Effector memory CD4-positive, alpha-beta T cell (primary cell): Measurements from ENCODE around the gene LYPD5.
A peak's percentile ranks its signal among the peaks of the same experiment; 100 is the strongest.
"Not testable (repeated sequence)": the region's sequence is repeated elsewhere in the genome, so short reads cannot be mapped to it uniquely, and the experiment has no call there.

Source experiments
- DNase-seq, 3 donors: peaks; one replicate each; pipeline ENCODE4 v3.0.0-alpha.2; 2020
- H3K27ac ChIP-seq: 2 replicates; pipeline ENCODE4 v1.7.0; 2013; ENCODE audit warnings: mild to moderate bottlenecking, low read length, moderate library complexity; ENCODE audit not compliant: insufficient read depth, poor library complexity, severe bottlenecking
- H3K27me3 ChIP-seq: replicated peaks from 2 replicates; pipeline ENCODE4 v1.7.0; 2013; ENCODE audit warnings: mild to moderate bottlenecking, low read length; ENCODE audit not compliant: insufficient read depth, control insufficient read depth, poor library complexity, severe bottlenecking
- H3K36me3 ChIP-seq: 2 replicates; pipeline ENCODE4 v1.7.0; 2013; ENCODE audit warnings: mild to moderate bottlenecking, low read length, moderate library complexity; ENCODE audit not compliant: control insufficient read depth, insufficient read depth
- H3K4me1 ChIP-seq: 2 replicates; pipeline ENCODE4 v1.7.0; 2013; ENCODE audit warnings: low read length, mild to moderate bottlenecking; ENCODE audit not compliant: control insufficient read depth, insufficient read depth, poor library complexity, severe bottlenecking
- H3K4me3 ChIP-seq: 2 replicates; pipeline ENCODE4 v1.7.0; 2013; ENCODE audit warnings: low read length, low read depth, mild to moderate bottlenecking; ENCODE audit not compliant: insufficient read depth, poor library complexity, severe bottlenecking
- H3K9me3 ChIP-seq: 2 replicates; pipeline ENCODE4 v1.7.0; 2013; ENCODE audit warnings: mild to moderate bottlenecking, low read length, moderate library complexity; ENCODE audit not compliant: control insufficient read depth

LYPD5 gene

GRCh38 chr19:43779820-43780219, 22.4 kb downstream of the LYPD5 start:
- H3K4me1 ChIP-seq = peaks cover 66% of the 10 kb centered on the region
- no peak for DNase-seq

GRCh38 chr19:43779147-43779819, 23.0 kb downstream of the LYPD5 start:
- no peak for DNase-seq
- Histone ChIP-seq H3K9me3 (no peaks in the 10 kb centered on the region), H3K27me3 (no peaks in the 10 kb centered on the region), H3K36me3 (peaks cover 4% of the 10 kb centered on the region), H3K27ac (peak overlapping the region; percentile 72), H3K4me3 (peak overlapping the region; percentile 51), H3K4me1 (peaks cover 60% of the 10 kb centered on the region)

More at GRCh38 chr19:43779820-43780219, 22.4 kb downstream of the LYPD5 start:
- no peaks in the 10 kb centered on the region for H3K27me3 ChIP-seq
- peak overlapping the region; percentile 51 for H3K4me3 ChIP-seq
- no peaks in the 10 kb centered on the region for H3K9me3 ChIP-seq
- H3K36me3 ChIP-seq = peaks cover 4% of the 10 kb centered on the region
- peak overlapping the region; percentile 72 for H3K27ac ChIP-seq

GRCh38 chr19:43778651-43779050, 23.6 kb downstream of the LYPD5 start:
- Histone ChIP-seq H3K27ac (peak overlapping the region; percentile 72), H3K4me1 (peaks cover 54% of the 10 kb centered on the region), H3K36me3 (peaks cover 9% of the 10 kb centered on the region), H3K27me3 (no peaks in the 10 kb centered on the region), H3K4me3 (peak overlapping the region; percentile 32), H3K9me3 (no peaks in the 10 kb centered on the region)
- DNase-seq = no peak

- Histone ChIP-seq H3K27me3 (no peaks in the 10 kb centered on the region), H3K36me3 (peaks cover 24% of the 10 kb centered on the region), H3K4me1 (peaks cover 50% of the 10 kb centered on the region), H3K27ac (peak overlapping the region; percentile 72), H3K9me3 (no peaks in the 10 kb centered on the region), H3K4me3 (no peak overlapping the region)
- DNase-seq = peak in 2 of 3 donors; percentile 15 to 49
These were observed 25.0 kb downstream of the LYPD5 start for GRCh38 chr19:43777163-43777695.

- Histone ChIP-seq H3K4me3 (no peak overlapping the region), H3K36me3 (peaks cover 33% of the 10 kb centered on the region), H3K27ac (peak overlapping the region; percentile 72), H3K4me1 (peaks cover 50% of the 10 kb centered on the region), H3K9me3 (no peaks in the 10 kb centered on the region), H3K27me3 (no peaks in the 10 kb centered on the region)
- no peak for DNase-seq
These were observed 26.0 kb downstream of the LYPD5 start for GRCh38 chr19:43776286-43776685.

GRCh38 chr19:43775299-43775890, 26.9 kb downstream of the LYPD5 start:
- no peak overlapping the region for H3K4me3 ChIP-seq
- H3K27ac ChIP-seq = no peak overlapping the region
- no peak for DNase-seq
- H3K4me1 ChIP-seq = peaks cover 44% of the 10 kb centered on the region
- peaks cover 41% of the 10 kb centered on the region for H3K36me3 ChIP-seq
- no peaks in the 10 kb centered on the region for H3K27me3 ChIP-seq
- H3K9me3 ChIP-seq = no peaks in the 10 kb centered on the region

- H3K27ac ChIP-seq, DNase-seq, H3K4me3 ChIP-seq, H3K27me3 ChIP-seq, H3K9me3 ChIP-seq: not testable (repeated sequence)
- Histone ChIP-seq H3K4me1 (peaks cover 39% of the 10 kb centered on the region), H3K36me3 (peaks cover 46% of the 10 kb centered on the region)
These were observed 27.3 kb downstream of the LYPD5 start for GRCh38 chr19:43774940-43775258.

GRCh38 chr19:43774103-43774939, 27.9 kb downstream of the LYPD5 start:
- Histone ChIP-seq H3K27ac (no peak overlapping the region), H3K27me3 (no peaks in the 10 kb centered on the region), H3K4me1 (peaks cover 33% of the 10 kb centered on the region), H3K4me3 (no peak overlapping the region), H3K9me3 (no peaks in the 10 kb centered on the region), H3K36me3 (peaks cover 51% of the 10 kb centered on the region)
- DNase-seq = no peak

GRCh38 chr19:43773725-43774102, 28.5 kb downstream of the LYPD5 start:
- no peak for DNase-seq
- no peak overlapping the region for H3K4me3 ChIP-seq
- no peaks in the 10 kb centered on the region for H3K9me3 ChIP-seq
- H3K27ac ChIP-seq = no peak overlapping the region
- peaks cover 27% of the 10 kb centered on the region for H3K4me1 ChIP-seq
- no peaks in the 10 kb centered on the region for H3K27me3 ChIP-seq
- peaks cover 57% of the 10 kb centered on the region for H3K36me3 ChIP-seq

GRCh38 chr19:43769256-43769655, 33.0 kb downstream of the LYPD5 start:
- DNase-seq = no peak
- Histone ChIP-seq H3K4me1 (peaks cover 25% of the 10 kb centered on the region), H3K36me3 (peaks cover 55% of the 10 kb centered on the region), H3K27me3 (no peaks in the 10 kb centered on the region), H3K4me3 (no peak overlapping the region), H3K27ac (no peak overlapping the region), H3K9me3 (no peaks in the 10 kb centered on the region)
